ENCODE results near the gene SLC4A7.
A peak's percentile ranks its signal among the peaks of the same experiment; 100 is the strongest.
"Not testable (repeated sequence)": the region's sequence is repeated elsewhere in the genome, so short reads cannot be mapped to it uniquely, and the experiment has no call there.

SLC4A7 gene

DNA sequence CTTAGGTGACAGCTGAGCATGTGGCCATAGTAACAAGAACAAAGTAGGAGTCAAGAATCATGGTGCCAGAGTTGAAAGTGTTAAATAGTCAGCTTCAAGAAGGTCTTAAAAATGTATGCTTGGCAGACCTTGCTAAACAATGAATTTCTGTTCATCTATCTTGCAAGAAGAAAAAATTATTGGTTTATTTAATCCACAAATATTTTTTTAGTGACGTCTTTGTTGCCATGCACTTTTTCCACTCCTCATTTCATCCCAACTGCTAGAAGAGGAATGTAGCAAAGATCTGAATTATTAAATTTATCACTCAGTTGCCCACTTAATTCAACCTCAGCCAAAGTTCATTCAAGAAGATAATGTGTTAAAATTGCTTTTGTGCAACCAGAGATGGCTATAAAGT lies 3.2 kb upstream of the SLC4A7 start:
- DNase-seq (ENCODE audit: low read depth in 2 of 2) = no peak

DNA sequence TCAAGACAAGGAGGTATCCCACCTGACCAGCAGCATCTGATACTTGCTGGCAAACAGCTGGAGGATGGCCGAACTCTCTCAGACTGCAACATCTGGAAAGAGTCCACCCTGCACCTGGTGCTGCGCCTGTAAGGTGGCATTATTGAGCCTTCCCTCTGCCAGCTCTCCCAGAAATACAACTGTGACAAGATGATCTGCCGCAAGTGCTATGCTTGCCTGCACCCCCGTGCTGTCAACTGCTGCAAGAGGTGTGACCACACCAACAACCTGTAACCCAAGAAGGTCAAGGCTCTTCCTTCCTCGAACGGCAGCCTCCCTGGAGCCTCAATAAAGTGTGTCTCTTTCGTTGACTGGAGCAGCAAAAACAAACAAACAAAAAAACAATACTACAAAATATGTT lies 2.2 kb upstream of the SLC4A7 start:
- no peak for DNase-seq (ENCODE audit: low read depth in 2 of 2)

DNA sequence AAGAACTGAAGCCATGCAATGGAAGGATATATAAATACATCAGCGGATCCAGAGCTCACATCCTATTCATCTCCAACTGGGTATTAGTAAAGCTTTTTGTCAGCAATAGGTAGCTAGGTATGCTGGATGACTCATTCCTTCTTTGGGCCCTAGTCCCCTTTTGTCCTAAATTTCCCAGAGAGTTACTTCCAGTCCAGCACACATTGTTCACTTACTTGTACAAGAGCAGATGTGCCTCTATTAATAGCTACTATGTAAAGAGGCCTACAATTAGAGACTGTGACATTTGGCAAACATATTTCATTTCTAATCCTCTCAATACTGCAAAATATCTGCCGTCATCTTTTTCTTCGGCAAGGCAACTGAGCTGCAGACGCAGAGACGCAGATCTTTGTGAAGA lies 1.7 kb upstream of the SLC4A7 start:
- DNase-seq (ENCODE audit: low read depth in 2 of 2) = no peak

DNA sequence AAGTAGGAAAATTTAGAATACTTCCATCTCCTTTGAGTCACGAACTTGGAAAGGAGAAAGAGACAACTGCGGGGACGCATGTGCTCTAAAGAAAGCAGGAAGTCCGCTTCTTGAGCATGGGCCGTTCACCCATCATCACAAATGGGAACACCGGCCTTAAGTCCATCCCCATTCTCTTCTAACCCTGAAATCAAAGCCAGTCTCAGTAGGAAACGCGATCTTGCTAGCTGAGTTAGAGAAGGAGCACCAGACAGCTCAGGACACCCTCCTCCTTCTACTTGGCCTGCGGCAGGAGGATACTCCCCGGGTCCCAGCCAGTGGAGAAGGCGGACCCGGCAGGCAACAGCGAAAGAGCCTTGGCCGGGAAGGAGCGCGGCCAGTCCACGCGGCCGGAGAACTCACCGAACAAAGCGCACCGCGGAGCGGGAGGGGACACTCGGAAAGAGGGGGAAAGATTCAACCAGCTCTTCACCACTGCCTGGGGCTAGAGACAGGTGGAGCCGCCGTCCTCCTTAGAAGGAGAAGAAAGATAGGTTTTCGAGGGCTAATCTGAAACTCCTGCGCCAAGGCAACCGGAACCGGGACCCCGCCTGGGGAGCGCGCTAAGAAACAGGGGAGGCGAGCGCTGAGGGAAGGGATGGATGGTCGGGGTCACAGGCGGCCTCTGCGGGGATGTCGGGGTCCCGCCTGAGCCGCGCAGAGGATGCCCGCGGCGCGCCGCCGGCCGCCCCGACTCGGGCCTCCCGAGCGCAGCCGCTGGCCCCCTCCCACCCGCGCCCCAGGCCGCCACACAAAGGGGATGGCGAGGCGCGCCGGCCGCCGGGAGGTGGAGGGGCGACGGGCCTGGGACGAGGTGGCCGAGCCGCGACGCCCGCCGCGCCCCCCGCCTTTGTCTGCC lies 818 bp downstream of the SLC4A7 start:
- DNase-seq (ENCODE audit: low read depth in 2 of 2) = peak; percentile 26 to 28

DNA sequence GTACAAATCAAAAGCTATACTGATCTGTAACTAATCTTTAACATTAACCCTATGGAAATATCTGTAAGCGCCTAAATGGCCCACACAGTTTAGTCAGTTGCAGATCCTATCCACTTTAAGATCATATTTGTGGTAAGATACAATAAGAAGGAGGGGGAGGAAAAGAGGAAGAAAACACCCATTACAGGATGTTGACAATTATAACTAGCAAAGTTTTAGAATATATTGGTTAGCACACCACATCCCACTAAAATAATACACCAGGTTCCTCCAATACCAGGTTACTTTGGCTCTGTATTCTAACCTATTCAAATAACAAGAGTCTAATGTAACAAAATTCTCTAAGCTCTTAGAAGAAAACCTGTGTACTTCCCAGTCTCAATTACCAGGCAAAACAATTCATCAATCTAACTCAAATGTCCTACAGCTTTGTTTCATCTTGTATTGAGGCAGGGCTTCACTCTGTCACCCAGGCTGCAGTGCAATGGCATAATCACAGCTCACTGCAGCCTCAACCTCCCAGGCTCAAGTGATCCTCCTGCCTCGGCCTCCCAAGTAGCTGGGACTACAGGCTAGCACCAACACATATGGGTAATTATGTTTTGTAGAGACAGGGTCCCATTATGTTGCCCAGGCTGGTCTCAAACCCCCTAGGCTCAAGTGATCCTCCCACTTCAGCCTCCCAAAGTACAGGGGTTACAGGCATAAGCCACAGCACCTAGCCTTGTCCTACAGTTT lies 4.2 kb downstream of the SLC4A7 start:
- DNase-seq (ENCODE audit: low read depth in 2 of 2) = no peak

DNA sequence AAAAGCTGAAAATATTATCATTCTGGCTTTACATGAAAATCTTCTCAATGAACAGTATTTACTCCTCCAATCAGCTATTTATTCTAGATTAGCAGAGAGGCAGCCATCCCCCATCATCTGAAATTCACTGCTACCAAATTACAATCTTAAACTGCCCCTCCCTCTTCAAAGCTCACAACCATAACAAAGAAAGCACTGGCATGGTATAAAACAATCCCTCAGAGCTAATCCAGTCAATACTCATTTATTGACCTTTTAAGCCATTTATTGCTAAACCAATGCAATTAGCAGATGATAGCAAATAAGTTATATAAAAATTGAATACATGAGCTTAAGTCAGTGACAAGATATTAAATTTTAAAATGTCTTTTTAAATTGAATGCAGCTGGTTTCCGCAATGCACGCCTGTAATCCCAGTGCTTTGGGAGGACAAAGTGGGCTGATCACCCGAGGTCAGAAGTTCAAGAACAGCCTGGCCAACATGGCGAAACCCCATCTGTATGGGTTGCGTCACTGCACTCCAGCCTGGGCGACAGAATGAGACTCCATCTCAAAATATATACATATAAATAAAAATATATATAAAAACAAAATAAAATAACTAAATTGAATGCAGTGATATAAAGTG lies 12.1 kb downstream of the SLC4A7 start:
- DNase-seq (ENCODE audit: low read depth in 2 of 2) = no peak

DNA sequence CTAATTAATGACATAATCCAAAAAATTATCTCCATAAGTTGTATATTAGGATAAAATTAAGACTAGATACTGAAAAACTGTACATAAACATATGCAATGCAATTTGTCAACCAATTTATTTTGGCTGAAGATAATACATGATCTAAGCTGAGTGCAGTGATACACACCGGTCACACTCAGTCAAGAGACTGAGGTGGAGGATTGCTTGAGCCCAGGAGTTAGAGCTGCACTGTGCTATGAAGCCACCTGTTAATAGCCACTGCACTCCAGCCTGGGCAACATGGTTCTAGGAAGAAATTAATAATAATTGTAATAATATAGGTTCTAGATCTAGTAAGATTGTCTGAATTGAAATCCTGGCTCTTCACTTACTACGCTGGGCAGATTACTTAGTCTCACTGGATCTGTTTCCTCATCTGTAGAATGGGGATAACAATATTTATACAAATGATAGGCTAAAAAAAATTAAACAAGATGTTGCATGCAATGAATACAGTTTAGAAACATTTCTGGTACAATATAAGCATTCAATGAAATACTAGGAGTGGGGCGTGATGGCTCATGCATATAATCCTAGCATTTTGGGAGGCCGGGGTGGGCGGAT lies 15.8 kb downstream of the SLC4A7 start:
- DNase-seq (ENCODE audit: low read depth in 2 of 2) = no peak

DNA sequence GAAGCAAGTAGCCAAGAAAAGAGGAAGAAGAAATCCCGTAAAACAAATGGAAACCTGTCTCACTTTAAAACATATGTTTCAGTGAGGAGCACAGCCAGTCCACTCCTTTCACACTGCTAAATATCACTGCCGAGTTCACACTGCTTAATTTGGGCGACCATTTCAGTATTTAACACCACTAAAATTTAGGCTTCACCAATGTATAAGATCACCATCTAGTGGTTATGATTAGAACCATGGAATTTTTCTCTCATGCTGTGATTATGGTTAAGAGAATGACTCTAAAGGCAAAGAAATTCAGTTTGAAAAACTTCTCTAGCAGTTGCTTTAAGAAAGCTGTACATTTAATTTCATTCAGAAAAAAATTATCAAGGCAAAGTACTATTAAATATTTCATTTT lies 16.6 kb downstream of the SLC4A7 start:
- DNase-seq (ENCODE audit: low read depth in 2 of 2) = peak in 1 of 2 experiments; percentile 25

DNA sequence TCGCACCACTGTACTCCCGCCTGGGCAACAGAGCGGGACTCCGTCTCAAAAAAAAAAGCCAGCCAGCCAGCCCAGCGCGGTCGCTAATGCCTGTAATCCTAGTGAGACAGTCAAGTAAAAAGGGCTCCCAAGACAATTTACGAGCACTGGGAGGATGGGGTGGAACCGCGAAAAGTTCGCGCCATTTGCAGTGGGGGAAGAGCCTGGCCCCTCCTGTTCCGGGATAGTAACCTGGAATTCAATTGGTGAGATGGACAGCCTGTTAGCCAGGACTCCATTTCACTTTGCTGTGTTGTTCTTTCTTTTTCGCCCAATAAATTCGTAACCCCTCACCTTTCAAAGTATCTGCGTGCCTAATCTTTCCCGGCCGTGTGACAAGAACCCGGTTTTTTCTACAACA lies 19.5 kb downstream of the SLC4A7 start:
- DNase-seq (ENCODE audit: low read depth in 2 of 2) = no peak

DNA sequence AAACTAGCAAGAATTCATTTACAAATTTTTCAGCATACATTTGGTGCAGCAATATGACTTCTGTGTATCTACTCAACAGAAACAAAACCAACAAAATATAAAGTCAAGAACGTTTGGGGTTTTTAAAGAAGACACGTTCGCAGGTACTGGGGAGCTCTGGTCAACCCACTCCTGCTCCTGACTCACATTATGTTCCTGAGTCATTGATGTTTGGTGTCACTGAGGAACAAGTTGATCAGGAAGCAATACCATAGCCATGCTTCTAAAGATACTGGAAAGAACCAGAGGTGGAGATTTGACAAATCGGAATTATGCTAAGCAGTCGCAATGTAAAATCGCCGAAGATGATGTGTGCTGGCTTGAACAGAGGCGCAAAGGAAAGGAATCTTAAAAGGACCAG lies 22.0 kb downstream of the SLC4A7 start:
- DNase-seq (ENCODE audit: low read depth in 2 of 2) = no peak

DNA sequence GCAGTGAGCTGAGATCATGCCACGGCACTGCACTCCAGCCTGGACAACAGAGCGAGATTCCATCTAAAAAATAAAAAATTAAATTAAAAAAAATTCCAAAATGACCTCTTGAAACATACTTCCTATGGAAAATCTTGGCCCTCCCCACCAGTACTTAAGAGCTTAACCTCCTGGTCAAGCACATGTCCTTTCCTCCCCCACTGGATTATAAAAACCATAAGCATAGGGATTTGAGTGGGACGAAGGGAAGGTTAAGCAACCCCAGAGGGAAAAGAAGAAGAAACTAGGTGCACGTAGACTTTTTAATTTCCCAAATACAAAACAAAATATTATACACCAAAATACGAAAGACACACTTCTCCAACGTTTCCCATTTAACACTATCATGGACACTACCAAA lies 25.3 kb downstream of the SLC4A7 start:
- DNase-seq (ENCODE audit: low read depth in 2 of 2) = no peak

DNA sequence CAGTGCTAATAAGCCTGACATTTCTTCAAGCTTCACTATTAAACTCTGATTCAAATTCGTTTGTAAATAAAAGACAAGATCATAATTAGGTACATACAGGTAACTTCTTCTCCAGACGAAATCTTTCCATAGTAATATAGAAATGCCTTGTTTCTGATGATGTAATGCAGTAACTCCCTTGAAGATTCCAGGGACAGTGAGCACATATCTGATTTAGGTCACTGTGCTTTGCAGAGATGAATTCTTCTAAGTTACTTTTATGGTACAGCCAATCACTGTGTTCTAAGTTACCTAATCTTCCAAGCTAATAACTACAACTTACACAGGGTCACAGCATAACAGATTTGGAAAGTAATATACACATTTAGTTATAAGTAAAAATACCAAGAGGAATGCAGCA lies 27.6 kb downstream of the SLC4A7 start:
- DNase-seq (ENCODE audit: low read depth in 2 of 2) = no peak

DNA sequence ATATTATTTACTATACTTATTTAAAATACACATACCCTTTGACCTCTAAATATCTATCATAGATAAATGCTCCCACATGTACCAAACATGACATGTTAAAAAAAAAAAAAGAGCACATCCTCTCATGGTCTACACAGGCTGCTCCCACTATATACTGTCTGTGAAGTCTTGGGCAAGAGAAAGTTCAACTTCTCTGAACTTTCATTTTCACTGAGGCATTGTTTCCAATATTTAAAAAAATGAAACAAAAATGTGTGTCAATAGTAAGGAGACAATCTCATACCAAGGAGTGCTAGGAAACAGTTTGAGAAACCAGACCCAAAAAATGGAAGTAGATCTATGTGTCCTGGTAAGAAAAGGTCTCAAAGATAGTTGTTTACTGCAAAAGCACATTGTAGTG lies 29.3 kb downstream of the SLC4A7 start:
- DNase-seq (ENCODE audit: low read depth in 2 of 2) = no peak

DNA sequence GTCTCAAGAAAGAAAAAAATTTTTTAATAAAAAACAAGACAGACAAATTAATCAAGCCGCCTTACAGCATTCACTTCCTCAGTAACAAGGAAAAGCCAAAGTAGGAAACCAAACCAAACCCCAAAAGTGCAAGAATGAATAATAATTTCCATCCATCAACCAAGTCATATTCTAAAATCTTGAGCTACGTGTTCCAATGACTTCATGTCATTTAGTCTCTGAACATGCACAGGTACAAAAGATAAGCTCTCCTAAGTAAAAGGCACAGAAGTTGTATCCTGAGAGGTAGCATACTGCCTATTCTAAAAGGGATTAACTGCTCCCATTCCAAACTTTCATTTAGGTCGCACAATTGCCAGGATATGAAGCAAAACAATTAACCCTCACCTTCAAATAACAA lies 29.7 kb downstream of the SLC4A7 start:
- DNase-seq (ENCODE audit: low read depth in 2 of 2) = no peak

DNA sequence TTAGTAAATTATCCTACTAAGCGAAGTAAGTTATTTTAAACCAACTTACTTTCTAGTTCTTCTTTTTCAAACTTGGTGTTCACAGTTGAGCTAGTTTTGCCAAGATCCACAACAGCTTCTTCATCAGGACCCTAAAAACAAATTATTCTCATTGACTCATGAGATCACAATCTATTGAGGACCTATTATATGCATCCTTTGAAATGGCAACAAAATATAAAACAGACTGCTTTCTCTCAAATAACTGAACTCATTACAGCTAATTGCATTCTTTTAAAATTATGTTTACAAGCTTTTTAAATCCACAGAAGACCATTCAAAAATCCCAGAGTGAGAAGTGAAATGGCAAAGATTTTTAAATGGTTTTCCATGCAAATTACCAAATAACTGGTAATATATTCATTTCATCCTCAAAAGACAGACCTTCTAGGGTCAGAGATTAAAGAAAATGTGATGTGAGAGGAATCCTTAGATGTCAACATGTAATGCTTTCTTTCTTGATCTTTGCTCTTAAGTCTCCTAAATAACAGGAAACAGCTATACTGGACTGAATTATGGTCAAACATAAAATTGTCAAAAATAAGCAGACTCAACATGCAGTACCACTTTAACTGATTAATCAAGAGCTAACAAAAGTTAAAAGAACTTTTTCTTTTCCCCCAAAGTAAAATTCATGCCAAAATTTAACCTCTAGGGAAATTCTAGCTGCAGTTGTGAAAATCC lies 31.7 kb downstream of the SLC4A7 start:
- no peak for DNase-seq (ENCODE audit: low read depth in 2 of 2)

DNA sequence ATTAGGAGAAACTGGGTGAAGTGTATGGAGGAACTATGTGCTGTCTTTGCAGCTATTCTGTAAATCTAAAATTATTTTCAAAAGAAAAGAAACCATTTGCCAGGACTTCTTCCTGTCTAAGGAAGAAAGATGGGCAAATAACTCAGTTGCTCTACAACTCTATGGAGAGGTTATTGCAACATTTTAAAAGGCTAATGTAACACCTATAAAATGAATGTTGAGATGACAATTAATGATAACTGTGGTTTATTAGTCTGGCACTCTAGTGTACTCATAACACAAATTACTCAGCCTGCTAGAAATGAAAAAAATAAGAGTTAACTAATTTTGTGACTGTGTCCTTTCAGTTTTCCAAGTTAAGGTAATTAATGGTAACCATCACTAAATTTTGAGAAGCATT lies 32.3 kb downstream of the SLC4A7 start:
- DNase-seq (ENCODE audit: low read depth in 2 of 2) = no peak

DNA sequence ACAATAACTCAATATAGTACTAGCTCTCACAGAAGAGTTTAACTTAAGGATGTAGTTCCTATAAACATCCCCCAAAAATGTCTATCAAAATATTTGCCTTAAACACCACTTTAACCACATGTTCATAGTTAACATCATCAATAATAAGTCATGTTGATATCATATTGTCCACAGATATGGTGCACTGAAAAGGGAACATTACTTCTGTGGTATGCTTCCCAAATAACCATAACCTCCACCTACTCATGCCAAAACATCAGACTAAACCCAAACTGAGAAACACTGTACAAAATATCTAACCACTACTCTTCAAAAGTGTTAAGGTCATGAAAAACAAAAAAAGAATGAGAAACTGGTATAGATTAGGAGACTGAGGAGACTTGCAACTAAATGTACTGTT lies 32.9 kb downstream of the SLC4A7 start:
- DNase-seq (ENCODE audit: low read depth in 2 of 2) = peak in 1 of 2 experiments; percentile 11

DNA sequence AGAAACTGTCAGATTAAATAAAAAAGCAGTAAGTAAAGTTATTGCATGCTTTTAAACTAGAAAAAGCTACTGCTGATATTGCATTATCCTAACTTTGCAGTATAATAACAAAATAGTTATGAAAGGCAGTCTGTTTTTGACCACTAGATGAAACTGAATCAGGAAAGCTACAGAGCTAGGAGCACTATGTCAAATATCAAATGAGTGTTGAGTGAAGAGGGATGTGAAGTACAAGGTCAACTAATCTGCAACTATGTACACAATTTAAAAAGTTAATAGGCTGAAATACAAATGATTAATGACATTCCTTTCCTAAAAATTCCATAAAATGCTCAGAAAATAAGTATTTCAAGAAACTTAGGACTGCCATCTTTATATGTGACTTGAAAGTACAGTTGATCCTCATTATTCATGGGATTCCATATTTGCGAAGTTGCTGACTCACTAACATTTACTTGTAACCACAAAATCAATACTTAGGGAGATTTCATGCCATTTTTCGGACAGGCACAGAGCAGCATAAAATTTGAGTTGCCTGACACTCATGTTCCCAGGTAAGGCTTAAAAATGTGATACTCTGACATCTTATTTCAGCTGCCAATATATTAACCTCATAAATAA lies 34.5 kb downstream of the SLC4A7 start:
- DNase-seq (ENCODE audit: low read depth in 2 of 2) = no peak

DNA sequence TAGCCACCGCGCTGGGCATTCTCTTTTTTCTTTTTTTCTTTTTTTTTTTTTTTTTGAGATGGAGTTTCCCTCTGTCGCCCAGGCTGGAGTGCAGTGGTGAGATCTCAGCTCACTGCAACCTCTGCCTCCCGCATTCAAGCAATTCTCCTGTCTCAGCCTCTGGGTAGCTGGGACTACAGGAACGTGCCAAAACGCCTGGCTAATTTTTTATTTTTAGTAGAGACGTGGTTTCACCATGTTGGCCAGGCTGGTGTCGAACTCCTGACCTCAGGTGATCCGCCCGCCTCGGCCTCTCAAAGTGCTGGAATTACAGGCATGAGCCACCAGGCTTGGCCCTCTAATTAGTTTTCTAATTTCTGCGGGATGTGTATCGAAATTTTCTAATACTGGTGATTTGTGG lies 41.2 kb downstream of the SLC4A7 start:
- DNase-seq (ENCODE audit: low read depth in 2 of 2) = not testable (repeated sequence)

DNA sequence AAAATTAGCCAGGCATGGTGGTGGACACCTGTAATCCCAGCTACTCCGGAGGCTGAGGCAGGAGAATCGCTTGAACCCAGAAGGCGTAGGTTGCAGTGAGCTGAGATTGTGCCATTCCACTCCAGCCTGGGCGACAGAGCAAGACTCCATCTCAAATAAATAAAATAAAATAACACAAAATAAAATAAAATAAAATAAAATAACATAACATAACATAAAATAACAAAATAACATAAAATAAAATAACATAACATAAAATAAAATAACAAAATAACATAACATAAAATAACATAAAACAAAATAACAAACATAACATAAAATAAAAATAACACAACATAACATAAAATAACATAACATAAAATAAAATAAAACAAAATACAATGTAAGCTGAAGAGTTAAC lies 45.8 kb downstream of the SLC4A7 start:
- not testable (repeated sequence) for DNase-seq (ENCODE audit: low read depth in 2 of 2)

DNA sequence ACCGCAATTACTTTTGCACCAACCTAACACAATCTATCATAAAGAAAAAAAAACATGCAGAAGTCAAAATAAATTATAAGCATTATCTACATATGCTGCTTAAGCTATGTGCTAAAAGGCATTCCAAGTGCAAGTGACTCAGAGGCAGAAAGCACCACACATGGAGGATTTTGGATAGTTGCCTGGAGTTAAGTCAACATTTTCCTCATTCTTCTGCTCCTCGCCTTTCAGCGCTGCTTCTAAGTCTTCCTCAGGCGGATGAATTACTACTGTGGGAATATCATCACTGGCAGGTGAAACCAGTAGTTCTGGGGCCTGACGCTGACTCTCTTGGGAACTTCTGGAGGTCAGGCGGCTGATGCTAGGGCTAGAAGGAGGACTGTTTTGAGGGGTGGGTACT lies 53.1 kb downstream of the SLC4A7 start:
- DNase-seq (ENCODE audit: low read depth in 2 of 2) = peak; percentile 99
